NCI-H2107 (cell line): Measurements from ENCODE around the gene HES6.

Experiments used
- DNase-seq: peaks from one replicate; lab custom pipeline; 2025; lab: John Stamatoyannopoulos, UW

Gene HES6

GRCh38 chr2:238254095-238254723 lies 14.4 kb upstream of the HES6 start:
- no peak for DNase-seq

- no peak for DNase-seq
Measured at GRCh38 chr2:238252766-238253630, 13.2 kb upstream of the HES6 start.

- no peak for DNase-seq
Measured at GRCh38 chr2:238251986-238252385, 12.1 kb upstream of the HES6 start.

DNA sequence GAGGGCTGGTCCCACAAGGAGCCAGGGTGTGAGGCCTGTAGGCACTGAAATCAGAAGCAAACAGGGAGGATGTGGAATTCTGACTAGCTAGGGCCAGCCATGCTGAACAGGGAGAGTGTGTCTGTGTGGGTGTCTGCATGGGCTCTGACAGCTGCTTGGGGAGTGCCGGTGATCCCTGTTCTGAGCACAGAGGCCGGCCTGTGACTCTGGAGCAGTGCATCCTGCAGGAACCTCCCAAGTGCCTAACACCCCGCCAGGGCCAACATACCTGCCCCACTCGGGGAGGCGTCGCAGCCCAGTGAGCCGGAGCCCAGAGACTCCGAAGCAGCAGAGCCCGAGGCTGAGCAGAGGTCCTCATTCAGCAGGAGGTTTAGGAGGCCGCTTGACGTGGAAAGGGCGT lies 11.5 kb upstream of the HES6 start:
- DNase-seq: no peak

- DNase-seq: no peak
Measured at GRCh38 chr2:238250896-238251295, 11.1 kb upstream of the HES6 start.

DNA sequence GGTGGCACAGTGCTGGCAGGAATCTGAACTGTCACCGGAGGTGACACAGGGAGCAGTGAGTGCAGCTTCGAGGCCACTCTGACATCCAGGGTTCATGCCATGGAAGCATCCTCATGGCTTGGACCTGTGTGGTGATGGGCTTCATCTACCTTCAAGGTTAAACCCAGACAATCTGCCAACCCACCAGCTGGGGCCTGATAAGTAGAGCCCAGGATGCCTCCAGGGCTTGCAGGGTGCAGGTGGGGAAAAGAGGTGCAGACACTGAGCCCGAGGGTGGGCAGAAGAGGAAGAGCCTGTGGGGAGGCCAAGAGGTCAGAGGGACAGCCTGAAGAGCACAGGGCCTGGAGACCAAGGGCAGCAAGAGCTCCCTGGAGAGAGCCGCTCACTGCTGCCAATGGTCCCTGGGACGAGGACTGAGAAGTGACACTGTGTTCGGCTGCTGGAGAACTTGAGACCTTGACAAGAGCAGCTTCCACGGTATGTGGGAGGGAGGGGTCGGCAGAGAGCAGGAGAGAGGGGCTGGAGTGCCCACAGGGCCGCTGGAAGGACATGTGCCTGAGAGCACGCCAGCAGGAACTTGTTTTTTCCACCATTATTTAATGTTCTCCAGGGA lies 8.1 kb upstream of the HES6 start:
- DNase-seq: no peak

- DNase-seq: no peak
Measured at GRCh38 chr2:238247002-238247822, 7.4 kb upstream of the HES6 start.

GRCh38 chr2:238244151-238244550 lies 4.3 kb upstream of the HES6 start:
- no peak for DNase-seq

DNA sequence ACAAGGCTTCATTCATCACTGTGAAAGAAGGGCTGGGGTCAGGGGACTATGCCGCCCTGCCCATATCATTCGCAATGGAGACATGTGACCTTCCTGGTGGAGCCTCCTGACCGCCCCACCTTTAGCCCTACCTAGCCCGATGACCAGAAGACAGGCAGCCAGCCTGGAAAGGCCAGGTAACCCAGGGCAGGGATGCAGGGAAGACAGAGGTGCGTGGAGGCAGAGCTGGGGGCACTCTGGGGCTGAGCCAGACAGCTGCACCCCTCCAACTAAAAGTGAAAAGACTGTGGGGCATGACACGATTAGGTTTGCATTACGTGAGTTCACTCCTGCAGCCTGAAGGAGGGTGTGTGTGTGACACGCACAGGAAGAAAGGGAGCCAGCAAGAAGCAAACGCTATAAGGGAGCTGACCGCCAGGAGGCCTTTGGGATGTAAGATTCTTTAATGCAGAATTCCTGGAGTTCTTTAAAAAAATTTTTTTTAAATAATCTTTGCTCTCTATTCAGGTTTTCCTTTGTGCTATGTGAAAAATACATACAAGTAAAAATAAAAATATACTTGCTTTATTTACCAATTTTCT lies 3.7 kb upstream of the HES6 start:
- DNase-seq: no peak

GRCh38 chr2:238242731-238243495 lies 3.1 kb upstream of the HES6 start:
- DNase-seq: peak; percentile 32

DNA sequence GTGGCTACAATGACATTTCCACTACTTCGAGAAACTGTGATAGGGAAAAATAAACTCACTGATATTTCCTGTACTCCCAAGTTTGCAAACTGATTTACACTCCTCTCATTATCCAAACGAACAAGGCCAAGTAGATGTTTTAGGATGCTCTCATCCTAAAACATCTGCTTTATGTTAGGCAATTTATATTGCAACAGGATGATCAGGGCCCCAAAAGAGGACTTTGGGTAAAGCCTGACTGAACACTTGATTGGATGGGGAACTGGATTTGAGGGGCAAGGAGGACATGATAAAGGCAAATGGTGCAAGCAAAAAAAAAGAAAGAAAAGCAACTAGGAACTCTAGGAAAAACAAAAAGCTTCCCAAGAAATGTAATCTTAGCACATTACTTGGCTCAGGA lies 2.1 kb upstream of the HES6 start:
- DNase-seq: no peak

DNA sequence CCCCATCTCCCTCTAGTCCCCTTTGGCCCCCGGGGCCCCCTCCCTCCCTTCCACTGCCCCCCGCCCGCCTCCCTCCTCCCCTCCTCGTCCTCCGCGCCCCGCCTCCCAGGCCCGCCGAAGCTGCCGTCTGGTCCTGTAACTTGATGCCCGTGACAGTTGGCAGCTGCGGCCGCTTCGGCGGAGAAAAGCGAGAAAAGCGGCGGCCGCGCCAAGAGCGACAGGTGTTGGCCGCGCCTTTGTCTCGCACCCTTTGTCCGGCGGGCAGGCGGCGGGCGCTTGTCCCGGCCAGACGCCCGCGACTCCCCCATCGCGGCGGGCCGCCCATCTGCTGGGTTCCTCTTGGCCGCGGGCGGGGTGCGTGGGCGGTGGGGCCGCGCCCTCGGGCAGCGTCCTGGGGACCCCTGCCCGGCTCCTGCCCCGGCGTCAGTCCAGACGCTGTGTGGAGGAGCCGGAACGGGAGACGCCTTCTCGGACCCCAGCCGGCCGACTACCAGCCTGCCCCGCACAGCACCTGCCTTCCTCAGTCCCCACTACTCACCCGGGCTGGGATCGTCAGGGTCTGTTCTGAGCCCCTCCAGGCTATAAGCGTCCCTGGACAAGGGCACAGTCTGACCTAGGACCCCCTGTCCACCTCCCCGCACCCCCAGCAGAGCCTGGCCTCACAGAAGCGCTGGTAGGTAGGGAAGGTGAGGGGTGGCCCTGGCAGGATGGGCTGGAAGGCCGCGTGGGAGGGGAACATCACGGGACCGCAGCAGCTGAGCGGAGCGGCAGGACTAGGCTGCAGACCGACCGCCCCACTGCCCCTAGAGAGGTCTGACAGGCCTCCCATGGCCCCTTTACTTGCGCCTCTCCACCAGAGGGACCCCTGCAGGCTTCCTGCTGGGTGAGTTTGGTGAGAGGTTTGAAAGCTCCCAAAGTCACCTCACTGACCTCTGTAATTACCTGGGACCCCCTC lies 1.2 kb upstream of the HES6 start:
- peak; percentile 90 for DNase-seq

GRCh38 chr2:238239543-238239862 lies 335 bp downstream of the HES6 start:
- DNase-seq: no peak

DNA sequence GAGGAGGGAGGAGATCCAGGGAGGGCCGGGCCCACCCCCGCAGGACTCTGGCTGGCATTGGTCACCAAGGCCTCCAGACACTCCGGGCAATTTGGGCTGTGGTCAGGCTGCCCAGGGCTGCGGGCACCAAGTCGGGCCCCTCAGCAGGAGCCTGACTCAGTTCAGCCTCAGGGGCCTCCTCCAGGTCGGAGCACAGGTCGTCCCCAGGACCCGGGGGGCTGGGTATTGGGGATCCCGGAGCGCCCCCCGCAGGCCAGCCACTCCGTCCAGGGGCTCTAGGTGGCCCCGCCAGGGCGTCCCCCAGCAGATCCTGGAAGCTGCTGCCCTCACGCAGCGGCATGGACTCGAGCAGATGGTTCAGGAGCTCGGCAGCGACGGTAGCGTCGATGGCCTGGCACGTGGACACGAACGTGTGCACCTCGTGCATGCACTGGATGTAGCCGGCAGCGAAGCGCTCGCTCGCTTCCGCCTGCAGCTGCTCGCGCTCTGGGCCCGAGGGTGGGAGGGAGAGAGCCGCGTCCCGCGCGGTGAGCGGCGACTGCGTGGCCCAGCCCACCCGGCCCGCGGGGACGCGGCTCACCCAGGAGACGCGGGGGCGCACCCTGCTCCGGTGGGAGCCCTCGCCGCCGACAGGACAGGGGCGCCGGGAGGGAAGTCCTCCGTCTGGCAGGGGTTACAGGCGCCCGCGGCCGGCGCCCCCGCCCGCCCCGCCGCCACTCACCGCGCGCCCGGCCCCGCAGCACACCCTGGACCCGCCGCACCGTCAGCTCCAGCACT lies 884 bp downstream of the HES6 start:
- DNase-seq: no peak

DNA sequence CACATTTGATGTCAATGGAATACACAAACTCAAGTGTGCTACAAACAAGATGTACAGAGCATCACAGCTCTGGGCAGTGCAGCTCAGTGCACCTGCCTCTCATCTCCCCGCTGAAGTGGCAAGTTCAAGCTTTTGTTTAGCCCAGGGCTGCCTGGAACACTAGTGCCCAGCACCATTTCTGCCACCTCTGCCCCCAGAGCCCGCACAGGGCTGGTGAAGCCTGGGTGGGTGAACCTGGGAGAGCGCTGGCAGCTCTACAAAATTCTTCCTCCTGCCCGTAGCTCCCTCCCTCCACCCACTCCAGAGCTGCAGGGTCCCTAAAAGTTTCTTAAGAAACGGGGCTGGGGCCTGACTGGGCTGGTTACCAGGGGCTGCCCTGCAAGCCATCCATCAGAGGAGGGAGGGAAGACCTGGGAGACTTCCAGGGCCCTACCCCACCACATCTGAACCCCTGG lies 1.5 kb downstream of the HES6 start:
- no peak for DNase-seq

GRCh38 chr2:238237431-238238135 lies 2.3 kb downstream of the HES6 start:
- no peak for DNase-seq

GRCh38 chr2:238236571-238236970 lies 3.3 kb downstream of the HES6 start:
- no peak for DNase-seq

DNA sequence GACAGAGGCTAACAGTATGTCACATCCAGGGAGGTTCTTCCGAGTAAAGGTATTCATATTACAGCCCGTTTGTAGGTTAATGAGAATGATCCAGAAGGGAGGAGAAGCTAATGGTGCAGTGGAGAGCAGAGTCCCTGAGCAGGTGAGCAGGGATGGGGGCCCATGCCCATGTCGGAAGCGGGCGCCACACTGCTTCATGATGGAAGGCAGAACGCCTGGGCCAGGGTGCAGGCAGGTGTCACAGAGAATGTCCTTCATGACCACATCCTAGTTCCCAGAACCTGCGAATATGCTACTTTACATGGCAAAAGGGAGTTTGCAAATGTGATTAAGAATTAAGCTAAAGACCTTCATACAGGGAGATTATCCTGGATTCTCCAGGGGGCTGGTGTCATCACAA lies 4.0 kb downstream of the HES6 start:
- DNase-seq: no peak

DNA sequence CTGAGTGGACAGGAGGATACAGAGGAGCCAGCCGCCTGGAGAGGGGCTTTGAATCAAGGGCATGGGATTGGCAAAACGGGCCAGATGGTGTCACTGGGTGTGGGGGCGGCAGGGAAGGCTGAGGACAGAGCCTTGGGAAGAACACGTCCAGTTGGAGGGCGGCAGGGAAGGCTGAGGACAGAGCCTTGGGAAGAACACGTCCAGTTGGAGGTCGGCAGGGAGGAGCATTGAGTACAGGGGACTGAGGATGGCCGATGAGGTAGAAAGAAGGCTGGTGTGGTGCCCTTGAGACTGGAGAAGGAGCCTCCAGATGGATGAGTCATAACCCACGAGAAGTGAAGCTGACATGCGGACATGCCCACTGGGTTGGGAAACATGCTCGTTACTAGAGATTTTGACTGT lies 4.5 kb downstream of the HES6 start:
- no peak for DNase-seq
